GM18867 (cell line): ENCODE measurements around the gene COMMD7.
A peak's percentile ranks its signal among the peaks of the same experiment; 100 is the strongest.

Experiments
- ATAC-seq: cut with Tn5 transposase; IDR thresholded peaks from one replicate; pipeline ENCODE4 v1.9.1; 2021; ENCODE audit warnings: mild to moderate bottlenecking, moderate library complexity; ENCODE audit not compliant: unreplicated experiment

The COMMD7 gene

DNA sequence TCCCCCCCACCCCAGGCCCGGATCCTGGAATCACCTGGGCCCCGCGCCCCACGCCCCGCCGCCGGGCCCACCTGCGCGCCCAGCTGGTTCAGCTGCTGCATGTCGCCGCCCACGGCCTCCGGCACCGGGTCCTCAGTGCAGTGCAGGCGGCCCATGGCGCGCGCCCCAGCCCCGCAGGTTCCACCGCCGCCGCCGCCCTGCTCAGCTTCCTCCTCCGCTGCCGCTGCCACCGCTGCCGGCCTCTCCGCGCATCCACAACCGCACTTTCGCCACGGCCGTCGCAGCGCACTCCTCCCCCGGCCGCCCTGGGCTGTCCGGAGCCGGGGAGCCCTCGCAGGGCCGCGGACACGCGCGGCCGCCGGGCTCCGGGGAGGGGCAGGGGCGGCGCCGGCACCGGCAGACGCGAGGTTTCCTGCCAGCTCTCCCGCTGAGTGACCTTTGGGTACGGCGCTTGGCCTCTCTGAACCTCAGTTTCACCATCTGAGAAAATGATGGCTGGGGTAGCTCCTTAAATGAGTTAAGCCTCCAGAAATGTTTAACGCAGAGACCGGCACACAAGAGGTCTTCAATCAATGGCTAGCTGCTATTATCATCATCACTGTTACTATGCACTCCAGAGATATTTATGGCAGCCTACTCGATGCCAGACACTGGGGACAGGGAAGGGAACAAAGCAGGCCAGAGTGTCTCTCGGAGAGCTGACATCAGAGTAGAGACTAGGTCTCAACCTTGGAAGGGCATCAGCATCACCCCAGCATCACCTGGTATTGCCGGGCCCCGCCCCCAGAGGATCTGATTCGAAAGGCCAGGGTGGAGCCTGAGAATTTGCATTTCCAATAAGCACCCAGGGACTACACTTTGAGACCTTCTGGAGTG, at the start of gene COMMD7:
Gene COMMD7, minus strand, starts transcription at position 231 of the 876 bp plus-strand sequence. Its CDS starts 76 bp downstream, at position 155.
- peak; percentile 66 for ATAC-seq

DNA sequence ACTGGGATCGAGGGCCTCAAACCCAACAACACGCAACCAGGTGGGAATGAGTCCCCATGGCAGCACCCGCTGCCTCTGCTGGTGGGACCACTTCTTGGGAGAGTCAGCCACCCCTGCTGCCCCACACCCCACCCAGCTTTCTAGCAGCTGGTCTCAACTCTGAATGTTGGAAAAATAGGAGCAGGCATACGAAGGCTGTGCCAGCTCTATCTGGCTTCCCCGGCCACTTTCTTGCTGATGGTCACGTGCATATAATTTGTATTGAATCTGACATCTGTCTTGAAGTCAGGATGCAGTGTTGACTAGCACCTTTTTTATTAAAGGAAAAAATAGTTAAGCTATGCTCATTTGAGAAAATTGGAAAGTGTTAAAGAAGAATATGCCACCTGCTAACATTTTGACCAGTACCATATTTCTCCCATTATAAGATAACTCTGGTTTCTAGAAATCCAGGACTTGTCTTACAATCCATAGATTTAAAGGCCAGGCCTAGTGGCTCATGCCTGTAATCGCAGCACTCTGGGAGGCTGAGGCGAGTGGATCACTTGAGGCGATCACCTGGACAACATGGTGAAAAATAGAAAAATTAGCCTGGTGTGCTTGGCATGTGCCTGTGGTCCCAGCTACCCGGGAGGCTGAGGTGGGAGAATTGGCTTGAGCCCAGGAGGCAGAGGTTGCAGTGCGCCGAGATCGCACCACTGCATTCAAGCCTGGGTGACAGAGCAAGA, 49.6 kb upstream of the COMMD7 start:
- no peak for ATAC-seq

DNA sequence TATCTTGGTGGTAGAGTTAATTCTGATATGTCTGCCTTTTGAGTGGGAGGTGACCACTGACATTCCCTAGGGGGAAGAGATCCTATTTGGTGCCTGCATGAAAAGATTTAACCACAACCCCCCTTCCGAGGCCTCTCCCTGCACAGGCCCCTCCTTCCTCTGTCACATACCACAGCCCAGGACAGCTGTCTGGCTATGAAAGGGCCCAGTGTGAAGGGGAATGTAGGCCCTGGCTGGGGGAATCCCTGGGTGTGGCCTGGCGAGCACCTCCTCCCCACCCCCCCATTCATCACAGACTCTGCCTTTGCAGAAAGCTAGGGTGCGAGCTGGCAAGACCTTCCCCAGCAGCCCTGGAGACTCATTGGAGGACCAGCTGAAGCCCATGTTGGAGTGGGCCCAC, 49.0 kb upstream of the COMMD7 start:
- ATAC-seq, result no peak

DNA sequence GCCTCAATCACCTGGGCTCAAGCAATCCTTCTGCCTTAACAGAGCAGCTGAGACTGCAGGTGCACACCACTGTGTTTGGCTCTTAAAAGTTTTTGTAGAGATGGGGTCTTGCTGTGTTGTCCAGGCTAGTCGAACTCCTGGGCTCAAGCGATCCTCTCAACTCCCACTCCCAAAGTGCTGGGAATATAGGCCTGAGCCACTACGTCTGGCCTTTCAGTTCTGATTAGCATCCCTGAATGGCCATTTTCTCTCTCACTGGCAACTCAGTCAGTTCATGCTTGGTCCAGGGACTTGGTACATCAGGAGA, 47.4 kb upstream of the COMMD7 start:
- no peak for ATAC-seq

DNA sequence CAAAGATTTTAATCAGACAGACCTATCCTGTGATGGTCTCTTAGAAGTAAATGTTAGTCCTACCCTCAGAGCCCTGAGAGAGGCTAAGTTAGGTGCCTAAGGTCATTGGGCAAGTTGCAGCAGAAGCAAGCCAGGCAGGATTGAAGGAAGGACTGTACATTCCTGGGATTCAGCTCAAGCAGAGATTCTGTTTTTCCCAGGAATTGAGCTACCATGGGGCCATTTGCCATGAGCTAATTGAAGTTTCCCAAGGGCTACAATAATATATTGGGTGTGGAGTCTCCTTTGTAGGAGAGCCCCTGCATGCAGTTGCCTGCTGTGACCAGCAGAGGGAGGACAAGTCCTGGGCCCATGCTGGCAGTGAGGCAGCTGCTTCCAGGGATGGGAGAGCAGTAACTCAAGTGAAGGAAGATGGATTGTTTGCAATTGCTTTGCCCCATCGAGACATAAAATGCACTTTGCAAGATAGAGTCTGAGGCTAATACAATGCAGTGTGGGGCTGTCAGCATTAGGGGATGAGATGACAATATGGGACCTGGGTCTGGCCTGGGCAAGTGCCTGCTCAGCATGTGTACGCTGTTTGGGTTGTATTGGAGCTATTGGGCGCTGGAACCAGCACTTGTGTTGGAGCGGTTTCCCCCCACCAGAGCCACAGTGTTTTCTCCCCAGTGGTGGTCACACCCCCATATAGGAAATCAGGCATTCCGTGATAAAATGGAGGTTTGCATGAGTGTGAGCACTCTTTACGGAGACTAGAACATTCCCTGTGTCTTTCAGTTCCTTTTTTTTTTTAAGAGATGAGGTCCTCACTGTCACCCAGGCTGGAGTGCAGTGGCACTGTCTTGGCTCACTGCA, 46.9 kb upstream of the COMMD7 start:
- peak; percentile 58 for ATAC-seq

DNA sequence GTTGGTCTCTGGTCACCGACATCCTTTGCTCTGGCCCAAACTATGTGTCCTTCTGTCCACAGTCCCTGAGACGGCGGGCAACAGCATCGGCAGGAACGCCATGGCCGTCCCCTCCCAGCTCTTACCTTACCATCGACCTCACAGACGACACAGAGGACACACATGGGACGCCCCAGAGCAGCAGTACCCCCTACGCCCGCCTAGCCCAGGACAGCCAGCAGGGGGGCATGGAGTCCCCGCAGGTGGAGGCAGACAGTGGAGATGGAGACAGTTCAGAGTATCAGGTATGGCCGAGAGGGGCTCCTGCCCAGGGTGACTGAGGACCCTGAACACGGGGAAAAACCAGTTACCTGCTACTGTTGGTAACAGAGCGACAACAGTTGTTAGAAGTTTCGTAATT, 43.9 kb upstream of the COMMD7 start:
- ATAC-seq, result no peak

DNA sequence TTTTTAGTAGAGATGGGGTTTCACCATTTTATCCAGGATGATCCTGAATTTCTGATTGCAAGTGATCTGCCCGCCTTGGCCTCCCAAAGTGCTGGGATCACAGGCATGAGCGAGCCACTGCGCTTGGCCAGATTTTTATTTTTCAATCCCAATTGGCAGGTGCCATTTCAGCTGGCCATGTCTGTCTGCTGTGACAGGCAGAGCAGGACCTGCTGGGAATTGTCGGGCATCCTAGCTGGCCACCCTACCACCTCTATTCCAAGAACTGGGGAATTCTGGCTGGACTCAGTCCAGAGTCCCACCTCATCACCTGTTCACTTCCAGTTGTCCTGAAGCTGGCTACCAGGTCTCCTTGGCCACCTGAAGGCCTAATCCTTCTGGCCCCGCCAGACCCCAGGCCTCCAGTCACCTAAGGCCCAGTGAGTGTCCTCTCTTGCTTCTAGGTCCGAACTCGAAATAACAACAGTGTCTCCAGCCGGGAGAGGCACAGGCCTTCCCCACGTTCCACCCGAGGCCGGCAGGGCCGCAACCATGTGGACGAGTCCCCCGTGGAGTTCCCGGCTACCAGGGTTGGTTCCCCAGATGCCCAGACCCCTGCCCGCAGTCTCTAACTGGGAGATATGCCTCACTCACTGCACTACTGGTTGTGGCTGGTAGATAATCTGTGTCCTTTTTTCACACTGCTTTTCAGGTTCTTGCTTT, 42.9 kb upstream of the COMMD7 start:
- ATAC-seq, result no peak

DNA sequence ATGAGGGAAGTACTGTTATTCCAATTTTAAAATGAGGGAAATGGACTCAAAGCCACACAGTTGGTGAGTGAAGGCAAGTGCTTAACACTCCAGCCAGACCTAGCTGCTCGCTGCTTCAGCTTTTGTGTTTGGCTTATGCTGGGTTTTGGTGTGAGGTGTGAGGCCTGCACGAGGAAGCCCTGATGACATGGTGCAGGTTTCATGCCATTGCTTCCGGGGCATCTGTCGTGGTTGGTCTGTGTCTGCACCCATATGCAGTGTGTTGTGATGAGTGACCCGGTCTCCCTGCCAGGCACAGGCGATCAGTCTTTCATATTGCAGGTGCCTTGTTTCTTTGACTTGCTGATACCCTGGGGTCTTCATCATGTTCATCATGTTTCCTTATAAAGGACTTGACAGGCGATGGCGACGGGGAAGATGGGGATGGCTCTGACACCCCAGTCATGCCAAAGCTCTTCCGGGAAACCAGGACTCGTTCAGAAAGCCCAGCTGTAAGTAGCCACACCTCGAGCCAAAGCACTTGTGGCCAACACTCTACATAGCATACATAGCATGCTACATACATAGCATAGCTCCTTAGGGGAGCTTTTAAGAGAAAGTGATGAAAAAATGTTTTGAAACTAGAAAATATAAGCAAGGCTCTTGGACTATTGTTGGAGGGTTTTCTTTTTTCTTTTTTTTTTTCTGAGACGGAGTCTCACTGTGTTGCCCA, 41.3 kb upstream of the COMMD7 start:
- ATAC-seq, result no peak

DNA sequence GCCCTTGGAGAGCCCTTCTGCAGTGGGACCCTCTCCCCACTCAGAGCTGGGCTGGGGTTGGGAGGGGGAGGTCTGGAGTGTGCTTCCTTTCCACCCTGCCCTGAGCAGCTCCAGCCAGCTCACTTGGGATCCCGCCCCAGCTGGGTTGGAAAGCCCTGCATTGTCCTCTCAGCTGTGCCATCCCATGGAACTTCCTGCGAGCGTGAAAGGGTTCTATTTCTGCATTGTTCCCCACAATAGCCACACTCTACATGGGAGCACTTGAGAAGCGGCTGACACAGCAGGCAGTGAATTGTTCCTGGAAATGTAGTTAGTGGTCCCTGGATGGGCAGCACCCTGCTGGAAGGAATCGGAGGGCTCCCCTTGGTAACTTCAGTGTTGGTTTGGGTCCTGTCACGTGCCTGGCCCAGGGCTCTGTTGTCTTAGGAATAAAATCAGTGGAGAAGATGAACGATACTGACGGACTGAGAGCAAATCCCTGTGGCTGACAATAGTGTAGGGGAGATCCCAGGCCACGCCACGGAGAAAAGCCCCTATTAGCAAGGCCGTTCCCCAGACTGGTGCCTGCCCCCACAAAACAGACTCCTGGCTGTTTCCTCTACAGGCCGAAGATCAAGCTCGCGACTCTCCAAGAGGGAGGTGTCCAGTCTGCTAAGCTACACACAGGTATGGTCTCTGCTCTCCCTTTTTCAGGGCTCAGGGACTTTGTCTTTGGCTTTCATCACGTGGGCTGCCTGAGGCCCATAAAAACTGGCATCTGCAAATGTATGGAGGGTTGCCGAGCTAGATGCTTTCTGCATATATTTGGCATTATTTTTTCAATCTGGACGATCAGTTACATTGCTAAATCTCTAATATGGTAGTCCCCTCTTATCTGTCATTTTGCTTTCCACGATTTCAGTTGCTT, 37.7 kb upstream of the COMMD7 start:
- ATAC-seq, result no peak

DNA sequence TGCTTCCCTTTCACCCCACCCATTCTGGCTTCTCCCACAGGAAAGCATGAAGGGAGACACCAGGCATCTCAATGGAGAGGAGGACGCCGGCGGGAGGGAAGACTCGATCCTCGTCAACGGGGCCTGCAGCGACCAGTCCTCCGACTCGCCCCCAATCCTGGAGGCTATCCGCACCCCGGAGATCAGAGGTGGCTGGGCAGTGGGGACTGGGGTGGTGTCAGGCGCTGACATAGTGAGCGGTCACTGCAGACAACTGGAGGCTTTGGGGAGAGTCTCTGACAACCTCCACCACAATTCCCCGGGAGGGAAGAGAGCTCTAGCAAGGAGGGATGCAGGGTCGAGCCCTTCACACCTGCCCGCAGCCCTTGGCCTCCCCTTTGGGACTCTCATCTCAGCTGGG, 37.0 kb upstream of the COMMD7 start:
- no peak for ATAC-seq

DNA sequence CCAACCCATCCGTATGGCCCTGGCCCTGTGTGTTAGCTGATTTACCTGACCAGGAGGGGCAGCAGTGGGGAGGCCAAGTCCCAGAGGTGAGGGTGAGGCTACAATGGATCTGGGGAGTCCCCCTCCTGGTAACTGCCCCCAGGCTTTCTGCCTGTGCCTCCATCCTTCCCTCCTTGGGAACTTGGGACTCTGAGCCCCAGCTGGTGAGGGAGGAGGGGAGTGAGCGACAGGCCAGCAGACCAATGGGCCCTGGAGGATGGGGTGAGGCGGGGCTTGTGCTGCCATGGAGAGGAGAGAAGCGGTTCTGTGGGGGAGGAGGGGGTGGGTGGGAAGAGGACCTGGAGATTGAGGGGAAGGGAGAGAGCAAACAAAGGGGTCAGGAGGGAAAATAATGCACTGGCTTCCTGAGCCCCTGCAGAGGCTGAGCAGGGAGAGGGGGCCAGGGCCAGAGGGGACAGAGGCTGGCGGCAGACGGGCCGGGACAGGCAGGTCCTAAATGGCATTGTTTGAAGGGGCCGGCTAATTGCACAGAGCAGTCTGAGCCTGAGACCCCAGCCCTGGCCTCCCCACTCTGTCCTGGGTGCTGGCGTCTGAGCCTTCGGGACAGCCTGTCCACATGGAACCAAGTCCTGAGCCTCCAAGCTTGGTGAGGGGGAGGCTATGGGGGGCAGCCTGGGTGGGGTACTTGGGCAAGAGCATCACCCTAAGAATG, 36.4 kb upstream of the COMMD7 start:
- ATAC-seq, result no peak

DNA sequence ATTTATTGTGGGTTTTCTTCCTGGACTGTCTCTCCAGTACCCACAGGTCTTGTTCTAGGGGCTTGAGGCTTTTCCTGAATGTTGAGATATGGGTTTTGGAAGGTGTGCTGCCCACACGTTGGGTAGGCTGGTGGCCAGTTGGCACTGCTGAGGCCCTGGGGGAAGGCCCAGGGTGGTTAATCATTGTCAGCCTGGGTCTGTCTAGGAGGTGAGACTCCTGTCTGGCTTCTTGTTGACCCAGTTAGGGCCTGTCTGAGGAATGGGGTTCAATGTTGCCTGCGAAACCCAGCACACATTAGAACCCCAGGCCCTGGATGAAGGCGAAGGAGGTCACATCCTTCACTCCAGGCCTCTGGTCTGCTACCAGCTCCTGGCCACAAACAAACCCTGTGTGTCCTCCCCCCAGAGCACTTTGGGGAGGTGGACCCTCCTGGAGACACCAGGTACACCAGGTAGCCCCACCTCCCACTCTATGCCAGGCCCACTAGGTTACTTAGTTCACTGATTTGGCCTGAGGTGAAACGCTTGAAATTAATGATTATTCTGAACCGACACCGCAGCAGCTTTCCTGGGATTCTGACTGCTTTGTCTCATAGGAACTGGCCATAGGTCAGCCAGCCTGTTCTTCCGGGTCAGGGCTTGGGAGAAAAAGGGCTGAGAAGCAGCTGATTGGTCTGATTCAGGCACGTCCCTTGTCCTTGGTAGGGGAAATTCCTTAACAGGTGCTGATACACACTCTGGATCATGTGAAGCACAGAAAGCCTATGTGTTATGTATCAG, 34.1 kb upstream of the COMMD7 start:
- no peak for ATAC-seq

DNA sequence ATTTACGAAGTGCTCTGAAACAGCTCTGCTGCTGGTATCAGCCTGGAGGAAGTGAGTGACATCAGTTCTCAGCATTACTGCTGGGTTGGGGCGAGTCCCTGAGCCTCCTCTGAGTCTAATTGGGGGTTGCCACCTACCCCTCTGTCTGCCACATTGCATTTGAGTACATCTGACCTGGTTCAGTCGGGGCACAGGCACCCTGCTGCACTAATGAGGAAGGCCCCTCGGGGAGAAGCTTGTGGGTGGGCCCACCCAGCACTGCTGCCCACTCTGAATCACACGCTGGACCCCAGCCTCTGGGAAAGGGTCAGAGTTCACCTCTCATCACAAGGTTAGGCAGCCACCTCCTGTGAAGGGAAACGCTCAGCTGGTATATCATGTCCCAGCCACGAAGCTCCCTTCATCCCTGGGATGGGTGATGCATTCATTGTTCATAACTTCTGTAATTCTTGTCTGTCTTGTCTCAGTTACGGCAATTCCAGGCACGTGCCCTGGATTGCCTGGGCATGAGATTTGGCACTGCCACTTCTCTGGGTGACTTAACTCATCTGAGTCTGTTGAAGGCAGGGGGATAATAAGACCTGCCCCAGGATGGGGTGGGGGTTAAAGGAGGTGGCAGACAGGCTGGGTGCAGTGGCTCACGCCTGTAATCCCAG, 32.2 kb upstream of the COMMD7 start:
- no peak for ATAC-seq

DNA sequence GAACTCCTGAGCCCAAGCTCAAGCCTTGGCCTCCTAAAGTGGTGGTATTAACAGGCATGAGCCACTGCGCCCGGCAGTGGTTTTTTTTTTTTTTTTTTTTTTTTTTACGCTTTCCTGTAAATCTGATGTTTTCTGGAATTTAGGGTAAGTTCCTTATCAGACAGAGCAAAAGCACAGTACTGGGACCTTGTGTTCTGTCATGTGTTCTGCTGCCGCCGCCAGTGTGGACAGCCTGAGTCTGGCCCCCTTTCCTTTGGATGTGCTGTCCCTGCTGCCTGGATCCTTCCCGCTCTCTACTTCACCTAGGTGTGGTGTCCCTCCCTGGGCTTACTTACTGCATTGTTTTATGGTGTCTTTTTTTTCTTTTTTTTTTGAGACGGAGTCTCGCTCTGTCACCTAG, 30.6 kb upstream of the COMMD7 start:
- ATAC-seq, result no peak

DNA sequence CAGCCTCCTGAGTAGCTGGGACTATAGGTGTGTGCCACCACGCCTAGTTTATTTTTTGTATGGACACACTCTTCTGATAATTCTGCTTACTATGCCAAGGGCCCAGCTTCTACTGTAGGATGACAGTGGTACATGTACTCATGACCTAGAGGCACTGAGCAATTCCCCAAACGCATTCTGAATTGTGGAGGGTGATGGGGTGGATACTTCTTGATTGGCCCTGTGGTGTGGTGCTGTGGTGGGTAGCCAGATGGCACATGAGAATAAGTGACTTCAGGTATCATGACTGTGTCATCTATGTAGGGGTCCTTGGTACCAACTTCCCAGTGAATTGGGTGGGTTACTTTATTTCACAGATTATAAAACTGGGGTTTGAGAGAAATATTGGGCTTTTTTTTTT, 30.0 kb upstream of the COMMD7 start:
- no peak for ATAC-seq

DNA sequence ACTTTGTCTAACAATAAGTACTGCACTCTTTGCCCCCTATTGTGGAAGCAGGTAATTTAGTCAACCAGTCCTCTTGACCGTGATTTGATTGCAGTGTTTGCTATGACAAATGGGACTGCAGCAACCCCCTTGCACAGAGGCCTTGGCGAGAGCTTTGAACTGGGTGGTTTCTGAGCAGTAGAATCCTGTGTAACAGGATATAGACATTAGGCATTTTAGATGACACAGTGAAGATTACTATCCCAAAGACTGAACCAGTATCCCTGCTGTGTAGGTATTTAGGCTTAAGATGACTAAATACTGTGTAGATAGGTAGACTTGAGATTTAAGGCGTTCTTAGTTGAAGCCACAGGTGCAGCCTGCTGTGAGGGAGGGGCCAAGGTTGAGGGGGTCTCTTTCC, 28.8 kb upstream of the COMMD7 start:
- no peak for ATAC-seq
